Gastrocnemius medialis (tissue), 4 donors: ENCODE data around the gene CIB4. TPM values are rescaled to one million over a fixed set of nuclear protein-coding genes. Genes with fewer than 3 reads are reported as not detected.

Experiments used
- ATAC-seq, 2 donors: fragments of 150-250 bp; one replicate each; pipeline ENCODE4 v1.9.1; 2016
- DNase-seq, 2 donors: peaks; one replicate each; pipeline ENCODE4 v3.0.0-alpha.2; 2019
- H3K27ac ChIP-seq, 4 donors: fragments of 200-600 bp; sonication (generic); 1 replicate in 1 of 4; 2 replicates in 3 of 4; pipeline ENCODE4 v1.5.1; 2016 to 2018; ENCODE audit warnings: mild to moderate bottlenecking in 2 of 4, moderate library complexity in 1 of 4
- H3K27me3 ChIP-seq, 3 donors: fragments of 200-600 bp; sonication (generic) in 2 of 3; 1 replicate in 1 of 3; 2 replicates in 2 of 3; pipeline versions ENCODE4 v1.5.1 to v1.6.0; 2016 to 2019; ENCODE audit warnings: mild to moderate bottlenecking in 1 of 3, moderate library complexity in 1 of 3
- H3K36me3 ChIP-seq, 2 donors: fragments of 200-600 bp; sonication (generic) in 1 of 2; one replicate each; pipeline ENCODE4 v1.5.1; 2017 to 2018
- H3K4me1 ChIP-seq, 2 donors: fragments of 200-600 bp; sonication (generic) in 1 of 2; one replicate each; pipeline ENCODE4 v1.5.1; 2016 to 2017; ENCODE audit warnings: mild to moderate bottlenecking in 2 of 2
- H3K4me3 ChIP-seq, 4 donors: fragments of 200-600 bp; sonication (generic) in 3 of 4; 1 replicate in 1 of 4; 2 replicates in 3 of 4; pipeline ENCODE4 v1.5.1; 2016 to 2019; ENCODE audit warnings: mild to moderate bottlenecking in 2 of 4
- H3K9me3 ChIP-seq, 3 donors: fragments of 200-600 bp; sonication (generic) in 2 of 3; 1 replicate in 1 of 3; 2 replicates in 2 of 3; pipeline ENCODE4 v1.5.1; 2016 to 2019
- CTCF ChIP-seq, 5 experiments: fragments of 450-650 bp in 3 of 5; fragments of 200-600 bp in 2 of 5; sonication (generic) in 2 of 5; IDR thresholded peaks in 4 of 5; conservative IDR thresholded peaks in 1 of 5; 1 replicate in 4 of 5; 2 replicates in 1 of 5; pipeline ENCODE4 v1.5.1; 2016 to 2019; ENCODE audit warnings: antibody characterized with exemption in 5 of 5, mild to moderate bottlenecking in 3 of 5, moderate library complexity in 3 of 5
- POLR2A ChIP-seq, 2 donors: fragments of 450-650 bp; IDR thresholded peaks; one replicate each; pipeline ENCODE4 v1.6.1; 2017; ENCODE audit warnings: antibody characterized with exemption in 2 of 2, mild to moderate bottlenecking in 2 of 2, moderate library complexity in 2 of 2
- in situ Hi-C, 4 donors: fragments of 200-750 bp; cut with MboI; loops; one replicate each; pipeline versions ENCODE4 v1.15.0 to v1.8.0; 2017; ENCODE audit warnings: low sequenced_read_pairs in 4 of 4
- intact Hi-C: fragments of 100-400 bp; cut with DNase I; formaldehyde crosslinking; loops from one replicate; pipeline ENCODE4 v1.15.1; 2023; ENCODE audit warnings: low total_unique reads
- total RNA-seq, 4 donors: library from RNA; depleted of rRNA; stranded (reverse); fragments of >200 nt; gene quantifications; one replicate each; pipeline versions ENCODE4 v1.1.0 to v1.2.3, GENCODE V29; 2016

The CIB4 gene
- total RNA-seq, 4 donors from 2014 or later = not detected

- DNase-seq (no peak), ATAC-seq (no peak)
- TF ChIP-seq POLR2A (IDR thresholded peaks at IDR 0.05) (no peak), CTCF (IDR thresholded peaks at IDR 0.05 in 4 of 5, conservative IDR thresholded peaks at IDR 0.05 in 1 of 5) (no peak)
- intact Hi-C loops (no loop called here), in situ Hi-C loops (no loop called here)
- Histone ChIP-seq H3K27me3 (peaks cover 0 to 9% (median 0%) of the 10 kb centered on the region in 3 donors), H3K4me1 (peaks cover 10 to 12% of the 10 kb centered on the region in 2 donors), H3K27ac (no peak overlapping the region), H3K36me3 (no peaks in the 10 kb centered on the region), H3K4me3 (no peak overlapping the region), H3K9me3 (no peaks in the 10 kb centered on the region)
Measured at GRCh38 chr2:26558271-26559043, 82.7 kb downstream of the CIB4 start.

- no peak for DNase-seq
- intact Hi-C loops (no loop called here), in situ Hi-C loops (no loop called here)
- Histone ChIP-seq H3K36me3 (no peaks in the 10 kb centered on the region), H3K27ac (no peak overlapping the region), H3K9me3 (no peaks in the 10 kb centered on the region), H3K27me3 (peaks cover 0 to 7% (median 0%) of the 10 kb centered on the region in 3 donors), H3K4me3 (no peak overlapping the region), H3K4me1 (peaks cover 0 to 3% of the 10 kb centered on the region in 2 donors)
- TF ChIP-seq CTCF (IDR thresholded peaks at IDR 0.05 in 4 of 5, conservative IDR thresholded peaks at IDR 0.05 in 1 of 5) = no peak
- no peak for ATAC-seq
Measured at GRCh38 chr2:26557244-26557925, 83.8 kb downstream of the CIB4 start.

- Histone ChIP-seq H3K27ac (no peak overlapping the region), H3K27me3 (peaks cover 0 to 7% (median 0%) of the 10 kb centered on the region in 3 donors), H3K36me3 (no peaks in the 10 kb centered on the region), H3K9me3 (no peaks in the 10 kb centered on the region), H3K4me1 (no peaks in the 10 kb centered on the region), H3K4me3 (no peak overlapping the region)
- TF ChIP-seq CTCF (IDR thresholded peaks at IDR 0.05 in 4 of 5, conservative IDR thresholded peaks at IDR 0.05 in 1 of 5) = no peak
- no peak for TF ChIP-seq POLR2A (IDR thresholded peaks at IDR 0.05)
- DNase-seq (no peak), ATAC-seq (no peak)
- in situ Hi-C loops (no loop called here), intact Hi-C loops (no loop called here)
Measured at GRCh38 chr2:26556309-26557243, 84.6 kb downstream of the CIB4 start.

GRCh38 chr2:26555246-26556133 lies 85.7 kb downstream of the CIB4 start:
- intact Hi-C loops = no loop called here
- Histone ChIP-seq H3K4me1 (no peaks in the 10 kb centered on the region), H3K27ac (no peak overlapping the region), H3K9me3 (no peaks in the 10 kb centered on the region), H3K36me3 (no peaks in the 10 kb centered on the region), H3K4me3 (no peak overlapping the region), H3K27me3 (peaks cover 0 to 7% (median 0%) of the 10 kb centered on the region in 3 donors)
- TF ChIP-seq POLR2A (IDR thresholded peaks at IDR 0.05) (no peak), CTCF (IDR thresholded peaks at IDR 0.05 in 4 of 5, conservative IDR thresholded peaks at IDR 0.05 in 1 of 5) (no peak)
- in situ Hi-C loops = no loop called here
- DNase-seq = no peak
- ATAC-seq = no peak
